Stimulated activated CD8-positive, alpha-beta memory T cell treated with anti-CD3 and anti-CD28 coated beads, Interleukin-12 subunit alpha, Interleukin-12 subunit beta, amount 100 ng/mL, for 4 hours (primary cell): ENCODE results near the gene FAM117A.
A peak's percentile ranks its signal among the peaks of the same experiment; 100 is the strongest.
"Not testable (repeated sequence)": the region's sequence is repeated elsewhere in the genome, so short reads cannot be mapped to it uniquely, and the experiment has no call there.

Experiments used
- DNase-seq: peaks from one replicate; pipeline ENCODE4 v3.0.0-alpha.2; 2020; ENCODE audit warnings: low read depth

Gene FAM117A

DNA sequence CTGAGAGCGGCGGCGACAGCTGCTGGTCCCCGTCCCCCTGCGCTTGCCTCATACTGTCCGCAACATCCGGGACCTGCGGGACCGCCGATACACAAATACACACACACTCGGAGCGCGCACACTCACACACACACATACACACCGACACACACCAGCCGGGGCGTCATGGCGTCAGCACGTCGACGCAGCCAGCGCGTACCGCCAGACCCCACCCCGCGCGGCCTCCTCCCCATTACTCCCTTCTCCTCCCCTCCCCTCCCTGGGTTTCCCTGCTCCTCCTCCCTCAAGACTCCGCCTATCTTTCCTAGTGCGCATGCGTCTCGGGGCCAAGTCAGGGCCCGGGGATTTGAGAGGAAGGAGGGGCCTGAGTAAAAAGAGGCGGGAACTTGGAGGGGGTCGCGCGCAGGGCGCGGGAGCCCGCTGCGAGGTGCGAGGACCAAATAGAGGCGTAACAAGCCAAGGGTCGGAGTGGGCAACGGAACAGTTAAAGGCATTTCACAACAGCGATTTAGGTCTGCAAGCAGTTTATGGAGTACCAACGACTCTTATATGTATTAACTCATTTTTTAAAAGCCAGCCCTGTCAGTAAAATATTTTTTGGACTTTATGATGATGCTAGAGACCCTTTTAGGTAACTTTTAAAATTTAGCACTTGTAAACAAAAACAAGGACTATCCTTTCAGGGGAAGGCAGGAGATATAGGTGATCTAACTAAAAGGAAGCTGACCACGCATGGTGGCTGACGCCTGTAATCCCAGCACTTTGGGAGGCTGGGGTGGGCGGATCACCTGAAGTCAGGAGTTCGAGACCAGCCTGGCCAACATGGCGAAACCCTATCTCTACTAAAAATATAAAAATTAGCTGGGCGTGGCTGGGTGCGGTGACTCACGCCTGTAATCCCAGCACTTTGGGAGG is 85.7 kb downstream of the FAM117A start, which contains the start of gene SPOP:
Gene SPOP, minus strand, starts transcription at position 165 of the 915 bp plus-strand sequence. CDS start 55,287 bp downstream, outside the sequence.
- DNase-seq, result peak; percentile 97

DNA sequence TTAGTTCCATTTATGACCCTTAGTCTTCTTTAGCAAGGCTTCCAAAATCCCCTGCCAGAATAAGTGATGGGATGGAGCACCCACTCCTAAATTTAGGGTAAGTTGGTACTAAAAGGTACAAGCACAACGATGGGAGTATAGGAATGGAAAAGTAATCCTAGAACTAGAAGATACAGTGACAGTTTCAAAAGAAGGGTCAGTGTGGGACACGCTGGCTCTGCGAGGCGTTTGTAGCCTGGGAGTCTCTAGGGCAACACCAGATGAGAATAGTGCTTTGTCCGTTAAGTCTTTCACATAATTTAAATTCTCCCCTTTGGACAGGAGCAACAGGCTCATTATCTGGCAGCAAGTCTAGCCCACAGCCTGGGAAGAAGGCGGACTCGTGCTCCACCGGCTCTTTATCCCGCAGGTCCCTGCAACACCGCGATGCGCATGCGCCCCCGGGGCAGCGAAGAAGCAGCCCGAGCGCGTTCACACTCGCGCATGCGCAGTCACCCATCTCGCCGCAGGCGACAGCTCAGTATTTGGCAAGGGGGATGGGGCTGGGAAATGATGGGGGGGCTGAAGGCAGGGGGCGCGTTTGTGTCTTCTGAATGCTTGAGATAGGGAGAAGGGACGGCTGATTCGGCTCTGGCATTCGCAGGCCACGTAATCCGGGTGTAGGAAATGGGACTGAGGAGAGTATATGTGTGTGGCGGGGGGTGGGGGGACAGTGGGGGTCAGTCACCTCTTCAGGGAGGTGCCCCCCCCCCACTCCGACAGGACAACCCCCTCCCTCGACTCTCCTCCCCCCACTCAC is 86.6 kb downstream of the FAM117A start:
- DNase-seq, result peak; percentile 93

DNA sequence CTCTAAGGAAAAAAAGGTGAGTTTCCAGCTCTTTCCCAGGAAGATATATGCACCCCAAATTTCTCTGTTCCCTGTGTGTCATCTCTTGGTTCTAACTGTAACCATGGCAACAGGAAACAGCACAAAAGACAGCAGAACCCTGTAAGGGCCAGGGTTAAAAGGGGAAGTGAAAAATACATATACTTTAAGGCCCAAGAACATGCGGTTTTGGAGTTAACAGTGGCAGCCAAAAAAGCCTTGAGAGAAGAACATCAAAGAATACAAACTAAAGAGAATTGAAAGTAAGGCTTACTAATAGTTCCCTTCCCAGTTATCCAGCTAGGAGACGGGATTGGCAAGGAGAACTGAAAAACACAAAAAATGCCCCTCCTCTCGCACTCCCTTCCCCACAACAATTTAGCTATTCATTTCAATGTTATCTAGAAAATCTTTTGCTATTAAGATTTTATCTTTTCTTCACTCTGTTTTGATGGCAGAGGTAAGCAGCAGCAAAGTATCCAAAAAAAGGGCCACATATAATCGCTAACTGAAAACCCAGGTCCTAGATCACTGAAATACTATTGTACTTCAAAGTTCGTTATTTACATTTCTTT is 87.6 kb downstream of the FAM117A start:
- DNase-seq, result no peak

DNA sequence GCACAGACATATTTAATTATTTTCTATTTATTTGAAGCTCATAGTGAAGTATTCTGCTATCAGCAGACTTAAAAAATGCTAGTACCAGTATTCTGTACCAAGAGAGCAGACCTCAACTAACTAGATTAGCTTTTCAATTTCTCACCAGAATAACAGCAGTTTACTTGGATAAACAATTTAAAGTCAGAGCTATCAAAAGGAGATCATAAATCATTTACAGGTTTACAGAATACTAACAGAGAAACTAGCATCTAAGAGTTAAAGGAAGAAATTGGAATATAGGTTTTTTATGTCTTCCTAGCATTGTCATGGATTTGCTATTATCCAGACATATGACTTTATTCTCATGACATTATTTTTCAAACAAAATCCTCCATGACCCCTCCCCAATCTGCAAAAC is 89.4 kb downstream of the FAM117A start:
- no peak for DNase-seq

DNA sequence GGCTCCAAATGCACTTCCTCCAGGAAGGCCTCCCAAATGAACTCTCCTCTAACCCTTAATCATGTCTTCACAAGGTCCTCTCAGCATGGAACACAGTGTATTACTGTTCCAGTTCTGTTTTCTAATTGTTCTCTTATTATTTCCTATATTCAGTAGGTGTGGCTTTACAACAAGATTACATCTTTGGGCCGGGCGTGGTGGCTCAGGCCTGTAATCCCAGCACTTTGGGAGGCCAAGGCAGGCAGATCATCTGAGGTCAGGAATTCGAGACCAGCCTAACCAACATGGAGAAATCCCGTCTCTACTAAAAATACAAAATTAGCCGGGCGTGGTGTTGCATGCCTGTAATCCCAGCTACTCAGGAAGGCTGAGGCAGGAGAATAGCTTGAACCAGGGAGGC is 90.3 kb downstream of the FAM117A start:
- DNase-seq, result not testable (repeated sequence)

DNA sequence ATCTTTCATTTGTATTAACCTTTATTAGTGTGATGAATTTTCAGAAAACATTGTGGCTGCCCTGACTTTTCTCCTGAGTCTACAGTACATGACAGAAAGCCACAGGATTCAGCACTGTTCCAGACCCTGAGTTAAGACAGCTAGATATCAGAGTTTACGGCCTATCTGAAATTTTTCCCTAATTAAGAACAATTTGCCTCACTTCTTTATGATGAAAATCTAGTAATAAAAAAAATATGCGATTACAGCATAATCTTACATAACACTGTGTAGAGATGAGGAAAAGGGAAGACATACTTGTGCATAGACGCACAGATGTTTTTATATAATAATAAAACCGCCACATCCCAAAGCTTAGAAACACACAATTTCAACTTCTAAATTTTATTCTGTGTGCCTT is 93.3 kb downstream of the FAM117A start:
- no peak for DNase-seq

DNA sequence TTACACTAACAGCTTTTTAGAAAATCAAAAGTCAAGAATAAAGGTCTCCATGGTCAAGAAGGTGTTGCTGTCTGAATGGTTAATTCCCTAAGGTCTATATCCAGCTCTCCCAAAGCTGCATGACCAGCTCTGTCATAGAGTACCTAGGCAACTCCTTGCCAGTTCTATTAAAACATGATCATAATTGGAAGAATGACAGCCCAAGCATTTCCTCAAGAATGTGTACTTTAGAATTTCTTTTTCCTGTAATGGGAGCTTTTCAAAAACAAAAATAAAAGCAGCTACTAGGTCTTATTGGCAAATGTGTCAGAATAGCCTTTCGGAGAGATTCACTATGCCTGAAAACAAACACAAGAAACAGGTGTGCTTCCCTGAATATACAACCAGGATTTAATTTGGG is 93.9 kb downstream of the FAM117A start:
- DNase-seq, result no peak

DNA sequence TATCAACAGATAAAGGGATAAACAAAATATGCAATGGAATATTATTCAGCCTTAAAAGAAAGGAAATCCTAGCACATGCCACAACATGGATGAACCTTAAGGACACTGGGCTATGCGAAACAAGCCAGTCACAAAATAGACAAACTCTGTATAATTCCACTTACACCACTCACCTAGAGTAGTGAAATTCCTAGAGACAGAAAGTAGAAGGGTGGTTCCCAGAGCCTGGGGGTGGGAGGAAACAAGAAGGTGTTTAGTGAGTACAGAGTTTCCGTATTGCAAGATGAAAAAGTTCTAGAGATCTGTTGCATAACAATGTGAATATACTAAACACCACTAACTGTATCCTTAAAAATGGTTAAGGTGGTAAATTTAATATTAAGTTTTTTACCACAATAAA is 96.1 kb downstream of the FAM117A start:
- DNase-seq, result no peak

DNA sequence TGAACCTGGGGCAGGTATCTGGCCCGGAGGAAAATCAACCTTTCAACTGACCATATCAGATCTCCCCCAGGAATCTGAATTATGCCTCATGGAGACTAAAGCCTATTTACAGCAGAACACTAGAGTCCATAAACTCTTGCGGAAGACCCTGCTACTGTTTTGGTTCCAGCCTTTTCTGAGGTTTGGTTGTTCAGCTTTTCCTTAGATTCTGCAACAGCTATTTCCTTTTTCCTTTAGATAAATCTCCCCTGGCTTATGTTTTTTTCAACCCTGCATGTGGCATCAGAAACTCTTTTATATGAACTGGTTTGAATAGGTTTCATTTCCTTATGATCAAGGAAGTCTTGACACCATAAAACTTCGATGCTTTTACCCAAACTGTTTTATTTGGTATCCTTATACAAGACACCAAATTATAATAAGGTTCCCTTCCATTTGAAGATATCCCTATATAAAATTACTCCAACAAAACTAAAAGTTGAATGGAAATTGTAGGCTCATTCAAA is 99.2 kb downstream of the FAM117A start:
- DNase-seq, result no peak
